GM12878 (cell line): Measurements from ENCODE around the gene MAF.

Experiments used
- CTCF ChIP-seq, 3 experiments: IDR thresholded peaks in 2 of 3; conservative IDR thresholded peaks in 1 of 3; 2 replicates each; pipeline ENCODE4 v1.5.1; 2011; ENCODE audit warnings: low read depth in 3 of 3, low read length in 3 of 3, mild to moderate bottlenecking in 3 of 3, control low read depth in 2 of 3, moderate library complexity in 2 of 3, inconsistent platforms in 1 of 3, mixed read lengths in 1 of 3; ENCODE audit not compliant: control insufficient read depth in 2 of 3, insufficient read depth in 1 of 3; ENCODE audit errors: extremely low read depth in 1 of 3
- EZH2 ChIP-seq: IDR thresholded peaks from 2 replicates; pipeline ENCODE4 v1.6.1; 2012; ENCODE audit warnings: low read depth, mild to moderate bottlenecking, control low read depth, inconsistent platforms, low read length, borderline replicate concordance; ENCODE audit not compliant: control insufficient read depth
- FOXK2 ChIP-seq: fragments of 450-650 bp; IDR thresholded peaks from 2 replicates; pipeline ENCODE4 v1.6.1; 2017; ENCODE audit warnings: mild to moderate bottlenecking, moderate library complexity
- PBX3 ChIP-seq: IDR thresholded peaks from 2 replicates; pipeline ENCODE4 v1.6.1; 2011; ENCODE audit warnings: mild to moderate bottlenecking, low read depth, low read length, moderate library complexity; ENCODE audit not compliant: insufficient replicate concordance
- POLR2AphosphoS2 ChIP-seq: IDR thresholded peaks from 2 replicates; pipeline ENCODE4 v1.6.1; 2011; ENCODE audit warnings: low read depth, mild to moderate bottlenecking, low read length, improper control_type of control experiment, moderate library complexity
- REST ChIP-seq: IDR thresholded peaks from 2 replicates; pipeline ENCODE4 v1.6.1; 2012; ENCODE audit warnings: mild to moderate bottlenecking, low read depth, low read length

GRCh38 chr16:79550373-79550772 lies 50.2 kb downstream of the MAF start:
- no peak for TF ChIP-seq EZH2
- no peak for TF ChIP-seq FOXK2
- TF ChIP-seq POLR2AphosphoS2 = no peak
- no peak for TF ChIP-seq PBX3
- TF ChIP-seq REST = no peak
- TF ChIP-seq CTCF (IDR thresholded peaks at IDR 0.05 in 2 of 3, conservative IDR thresholded peaks at IDR 0.05 in 1 of 3; ENCODE audit: control insufficient read depth in 2 of 3, extremely low read depth in 1 of 3, insufficient read depth in 1 of 3, low read depth in 3 of 3, low read length in 3 of 3) = no peak
